ENCODE measurements around the gene HRH2.
"Not testable (repeated sequence)": the region's sequence is repeated elsewhere in the genome, so short reads cannot be mapped to it uniquely, and the experiment has no call there.

The HRH2 gene

GRCh38 chr5:175715627-175716522, 58.0 kb downstream of the HRH2 start:
- ATAC-seq = no peak

- no peak for ATAC-seq
Measured at GRCh38 chr5:175717837-175718236, 60.0 kb downstream of the HRH2 start.

GRCh38 chr5:175718401-175719108, 60.7 kb downstream of the HRH2 start:
- peak; percentile 70 to 94 for ATAC-seq

GRCh38 chr5:175719109-175719432, 61.2 kb downstream of the HRH2 start:
- not testable (repeated sequence) for ATAC-seq

GRCh38 chr5:175724314-175725275, 66.7 kb downstream of the HRH2 start:
- ATAC-seq = no peak

GRCh38 chr5:175728316-175728715, 70.4 kb downstream of the HRH2 start:
- no peak for ATAC-seq

- no peak for ATAC-seq
Measured at GRCh38 chr5:175728885-175729828, 71.3 kb downstream of the HRH2 start.

- ATAC-seq = peak; percentile 90 to 93
Measured at GRCh38 chr5:175729829-175730277, 72.0 kb downstream of the HRH2 start.

- ATAC-seq = no peak
Measured at GRCh38 chr5:175731172-175731571, 73.3 kb downstream of the HRH2 start.

- no peak for ATAC-seq
Measured at GRCh38 chr5:175731756-175732465, 74.0 kb downstream of the HRH2 start.

GRCh38 chr5:175733017-175733416, 75.1 kb downstream of the HRH2 start:
- no peak for ATAC-seq

GRCh38 chr5:175734016-175734415, 76.1 kb downstream of the HRH2 start:
- no peak for ATAC-seq

GRCh38 chr5:175734501-175734900, 76.6 kb downstream of the HRH2 start:
- ATAC-seq = no peak

GRCh38 chr5:175735701-175736100, 77.8 kb downstream of the HRH2 start:
- ATAC-seq = no peak

GRCh38 chr5:175736652-175737051, 78.8 kb downstream of the HRH2 start:
- no peak for ATAC-seq

GRCh38 chr5:175737481-175737880, 79.6 kb downstream of the HRH2 start:
- no peak for ATAC-seq

GRCh38 chr5:175738126-175738525, 80.3 kb downstream of the HRH2 start:
- no peak for ATAC-seq

GRCh38 chr5:175738602-175739133, 80.8 kb downstream of the HRH2 start:
- no peak for ATAC-seq

GRCh38 chr5:175740014-175740413, 82.1 kb downstream of the HRH2 start:
- no peak for ATAC-seq

GRCh38 chr5:175741556-175741955, 83.7 kb downstream of the HRH2 start:
- no peak for ATAC-seq
